ENCODE measurements around the gene ASTL.
"Not testable (repeated sequence)": the region's sequence is repeated elsewhere in the genome, so short reads cannot be mapped to it uniquely, and the experiment has no call there.

Gene ASTL

DNA sequence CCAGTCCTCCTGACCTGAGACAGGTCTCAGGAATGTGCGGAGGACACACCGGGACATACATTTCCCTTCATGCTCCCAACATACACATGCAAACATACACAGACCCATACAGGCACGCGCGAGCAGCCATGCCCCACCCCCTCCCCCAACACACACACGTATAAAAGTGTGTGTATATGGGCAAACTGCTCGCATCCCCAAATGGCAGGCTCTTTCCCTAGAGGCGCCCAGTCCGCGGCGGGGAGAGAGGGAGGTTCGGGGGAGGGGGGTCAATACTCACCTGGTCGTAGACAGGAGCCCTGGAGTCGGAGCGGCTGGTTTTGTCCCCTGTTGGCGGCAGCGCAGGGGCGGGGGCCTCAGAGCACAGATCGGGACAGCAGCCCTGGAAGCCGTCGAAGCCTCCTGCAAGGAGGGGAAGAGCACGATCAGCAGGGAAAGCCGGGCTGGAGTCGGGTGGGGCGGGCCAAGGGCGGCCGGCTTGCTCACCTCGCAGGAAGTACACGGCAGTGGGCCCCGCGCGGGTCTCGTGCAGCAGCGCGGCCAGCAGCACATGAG lies 6.3 kb upstream of the ASTL start:
- Mint-ChIP-seq H3K9me3 (no peaks in the 10 kb centered on the region), H3K27ac (peak overlapping the region; percentile 97), H3K4me3 (peak overlapping the region; percentile 94), H3K4me1 (peaks cover 70% of the 10 kb centered on the region), H3K36me3 (peaks cover 75% of the 10 kb centered on the region)
- ATAC-seq (peak; percentile 0), DNase-seq (ENCODE audit: low spot score in 2 of 2) (peak; percentile 36 to 77)

DNA sequence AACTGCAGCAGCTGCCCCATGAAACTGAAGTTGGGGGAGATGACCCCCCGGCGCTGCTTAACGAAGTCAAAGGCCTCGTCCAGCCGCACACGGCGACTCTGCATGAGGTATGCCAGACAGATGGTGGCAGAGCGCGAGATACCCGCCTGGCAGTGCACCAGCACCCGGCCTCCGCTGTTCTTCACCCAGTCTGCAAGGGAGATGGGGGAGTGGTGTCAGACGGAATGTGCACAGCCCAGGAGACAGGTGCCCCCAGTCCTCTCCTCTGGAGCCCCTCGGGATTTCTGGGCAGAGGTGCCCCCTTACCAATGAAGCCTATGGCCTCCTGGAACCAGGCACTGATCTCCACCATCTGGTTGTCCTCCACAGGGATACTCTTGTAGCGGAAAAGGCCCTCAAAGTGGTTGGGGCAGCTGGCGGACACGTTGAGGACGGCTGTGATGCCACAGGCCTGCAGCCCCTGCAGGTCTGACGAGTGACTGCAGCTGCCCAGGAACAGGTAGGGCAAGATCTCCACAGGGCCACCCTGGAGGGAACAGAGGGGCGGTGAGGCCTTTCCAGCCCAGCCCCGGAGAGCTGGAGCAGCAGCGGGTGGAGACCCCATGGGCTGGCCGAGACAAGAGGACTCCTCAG lies 5.7 kb upstream of the ASTL start:
- Mint-ChIP-seq H3K27ac (peak overlapping the region; percentile 97), H3K36me3 (peaks cover 75% of the 10 kb centered on the region), H3K9me3 (no peaks in the 10 kb centered on the region), H3K4me3 (peak overlapping the region; percentile 94), H3K4me1 (peaks cover 67% of the 10 kb centered on the region)
- DNase-seq (ENCODE audit: low spot score in 2 of 2) (peak; percentile 36 to 78), ATAC-seq (no peak)

DNA sequence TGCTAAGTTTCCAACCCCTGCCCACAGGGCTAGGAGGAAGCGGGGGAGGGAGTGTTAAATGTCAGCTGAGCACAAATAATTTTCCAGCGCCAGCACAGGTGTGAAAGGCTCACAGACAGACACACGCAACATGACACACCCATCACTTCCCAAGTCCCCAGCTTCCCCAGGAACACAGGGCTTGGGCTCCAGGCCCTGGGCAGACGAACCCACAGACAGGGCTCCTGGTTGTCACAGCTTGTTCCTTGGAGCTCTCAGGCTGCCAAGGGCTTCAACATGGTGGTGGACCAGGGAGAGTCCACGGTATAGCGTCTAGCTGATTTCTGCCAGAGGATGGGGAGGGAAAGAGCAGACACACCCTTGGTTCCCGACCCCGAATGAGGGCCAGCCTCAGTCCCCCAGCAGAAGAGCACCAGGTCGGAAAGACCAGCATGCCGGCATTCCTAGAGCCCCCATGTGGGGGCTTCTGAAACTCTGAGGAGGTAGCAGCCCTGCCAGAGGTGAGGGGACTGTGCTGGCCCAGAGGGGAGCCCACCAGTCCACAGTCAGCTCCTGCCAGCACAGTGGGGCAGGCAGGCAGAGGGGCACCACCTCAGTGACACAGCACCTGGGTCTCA lies 5.0 kb upstream of the ASTL start:
- no peak for ATAC-seq
- peaks cover 73% of the 10 kb centered on the region for H3K36me3 Mint-ChIP-seq
- H3K27ac Mint-ChIP-seq, result peak overlapping the region; percentile 97
- H3K4me1 Mint-ChIP-seq, result peaks cover 62% of the 10 kb centered on the region
- DNase-seq (ENCODE audit: low spot score in 2 of 2), result no peak
- no peaks in the 10 kb centered on the region for H3K9me3 Mint-ChIP-seq
- H3K4me3 Mint-ChIP-seq, result peak overlapping the region; percentile 94

- Mint-ChIP-seq H3K36me3 (peaks cover 79% of the 10 kb centered on the region), H3K27ac (peak overlapping the region; percentile 97), H3K4me3 (peak overlapping the region; percentile 94), H3K9me3 (no peaks in the 10 kb centered on the region), H3K4me1 (peaks cover 58% of the 10 kb centered on the region)
- ATAC-seq (peak; percentile 22), DNase-seq (ENCODE audit: low spot score in 2 of 2) (peak; percentile 67 to 86)
Measured at GRCh38 chr2:96142217-96143113, 4.2 kb upstream of the ASTL start.

GRCh38 chr2:96141624-96141967 lies 3.3 kb upstream of the ASTL start:
- Mint-ChIP-seq H3K4me1 (peaks cover 49% of the 10 kb centered on the region), H3K36me3 (peaks cover 85% of the 10 kb centered on the region), H3K4me3 (peak overlapping the region; percentile 94), H3K27ac (peak overlapping the region; percentile 97)
- H3K9me3 Mint-ChIP-seq; DNase-seq (ENCODE audit: low spot score in 2 of 2); ATAC-seq: not testable (repeated sequence)

- H3K9me3 Mint-ChIP-seq, result no peaks in the 10 kb centered on the region
- peaks cover 44% of the 10 kb centered on the region for H3K4me1 Mint-ChIP-seq
- H3K27ac Mint-ChIP-seq, result peak overlapping the region; percentile 97
- ATAC-seq (no peak), DNase-seq (ENCODE audit: low spot score in 2 of 2) (no peak)
- H3K36me3 Mint-ChIP-seq, result peaks cover 84% of the 10 kb centered on the region
- peak overlapping the region; percentile 94 for H3K4me3 Mint-ChIP-seq
Measured at GRCh38 chr2:96140941-96141623, 2.8 kb upstream of the ASTL start.

GRCh38 chr2:96139181-96139758 lies 968 bp upstream of the ASTL start:
- Mint-ChIP-seq H3K27ac (peak overlapping the region; percentile 45), H3K36me3 (peaks cover 82% of the 10 kb centered on the region), H3K9me3 (no peaks in the 10 kb centered on the region), H3K4me3 (no peak overlapping the region), H3K4me1 (peaks cover 44% of the 10 kb centered on the region)
- ATAC-seq (no peak), DNase-seq (ENCODE audit: low spot score in 2 of 2) (no peak)

GRCh38 chr2:96137321-96138178 lies 752 bp downstream of the ASTL start:
- DNase-seq (ENCODE audit: low spot score in 2 of 2), result no peak
- Mint-ChIP-seq H3K4me1 (peaks cover 31% of the 10 kb centered on the region), H3K27ac (peak overlapping the region; percentile 74), H3K9me3 (no peaks in the 10 kb centered on the region), H3K4me3 (no peak overlapping the region), H3K36me3 (peaks cover 74% of the 10 kb centered on the region)
- no peak for ATAC-seq

GRCh38 chr2:96136129-96136720 lies 2.1 kb downstream of the ASTL start:
- H3K4me1 Mint-ChIP-seq, result peaks cover 32% of the 10 kb centered on the region
- DNase-seq (ENCODE audit: low spot score in 2 of 2) (no peak), ATAC-seq (no peak)
- no peaks in the 10 kb centered on the region for H3K9me3 Mint-ChIP-seq
- H3K4me3 Mint-ChIP-seq, result no peak overlapping the region
- peaks cover 69% of the 10 kb centered on the region for H3K36me3 Mint-ChIP-seq
- H3K27ac Mint-ChIP-seq, result peak overlapping the region; percentile 74

GRCh38 chr2:96135621-96136020 lies 2.7 kb downstream of the ASTL start:
- Mint-ChIP-seq H3K27ac (peak overlapping the region; percentile 74), H3K9me3 (no peaks in the 10 kb centered on the region), H3K4me1 (peaks cover 35% of the 10 kb centered on the region), H3K36me3 (peaks cover 67% of the 10 kb centered on the region), H3K4me3 (no peak overlapping the region)
- ATAC-seq, result no peak
- DNase-seq (ENCODE audit: low spot score in 2 of 2), result no peak

DNA sequence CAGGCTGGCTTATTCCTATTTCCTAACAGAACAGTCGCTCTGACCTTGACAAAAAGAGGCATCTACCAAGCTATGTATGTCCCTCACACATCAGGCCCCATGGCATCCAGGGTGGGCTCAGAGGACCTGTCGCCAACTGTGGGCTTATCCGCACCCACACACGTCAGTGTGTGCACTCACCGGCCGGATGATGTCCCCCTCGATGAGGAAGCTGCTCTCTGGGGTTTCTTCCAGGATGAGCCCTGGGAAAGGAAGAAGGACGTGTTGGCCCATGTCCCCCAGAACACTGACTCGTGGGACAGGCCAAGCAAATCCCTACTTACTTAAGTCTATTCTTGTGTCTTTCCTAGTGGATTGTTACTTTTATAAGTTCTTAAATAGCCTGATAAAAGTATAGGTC lies 3.1 kb downstream of the ASTL start:
- Mint-ChIP-seq H3K4me3 (no peak overlapping the region), H3K4me1 (peaks cover 39% of the 10 kb centered on the region), H3K27ac (peak overlapping the region; percentile 58), H3K9me3 (no peaks in the 10 kb centered on the region), H3K36me3 (peaks cover 67% of the 10 kb centered on the region)
- ATAC-seq (no peak), DNase-seq (ENCODE audit: low spot score in 2 of 2) (no peak)

- no peak for ATAC-seq
- no peaks in the 10 kb centered on the region for H3K9me3 Mint-ChIP-seq
- DNase-seq (ENCODE audit: low spot score in 2 of 2), result no peak
- peak overlapping the region; percentile 58 for H3K27ac Mint-ChIP-seq
- H3K4me1 Mint-ChIP-seq, result peaks cover 47% of the 10 kb centered on the region
- H3K4me3 Mint-ChIP-seq, result no peak overlapping the region
- peaks cover 73% of the 10 kb centered on the region for H3K36me3 Mint-ChIP-seq
Measured at GRCh38 chr2:96134421-96134820, 3.9 kb downstream of the ASTL start.

- ATAC-seq, result no peak
- H3K4me3 Mint-ChIP-seq, result peak overlapping the region; percentile 50
Measured at GRCh38 chr2:96131813-96132745, 6.2 kb downstream of the ASTL start.

More at GRCh38 chr2:96131813-96132745, 6.2 kb downstream of the ASTL start:
- Mint-ChIP-seq H3K4me1 (peaks cover 44% of the 10 kb centered on the region), H3K27ac (peak overlapping the region; percentile 94), H3K9me3 (no peaks in the 10 kb centered on the region), H3K36me3 (peaks cover 76% of the 10 kb centered on the region)
- DNase-seq (ENCODE audit: low spot score in 2 of 2), result no peak

Data from stimulated activated effector memory CD8-positive, alpha-beta T cell treated with anti-CD3 and anti-CD28 coated beads, Interleukin-12 subunit alpha, Interleukin-12 subunit beta, amount 100 ng/mL, for 72 hours (primary cell).